Neural crest cell (in vitro differentiated cells): Measurements from ENCODE around the gene FOXP4. TPM values are rescaled to one million over a fixed set of nuclear protein-coding genes. Genes with fewer than 3 reads are reported as not detected.

Source experiments
- DNase-seq: peaks from one replicate; pipeline ENCODE4 v3.0.0; 2021; ENCODE audit warnings: low read depth, mixed read lengths, low spot score
- H3K27ac Mint-ChIP-seq: one replicate; pipeline ENCODE4 v1.8.0; 2021; ENCODE audit warnings: mild to moderate bottlenecking, mixed read lengths; ENCODE audit not compliant: unreplicated experiment
- H3K27me3 Mint-ChIP-seq: 2 replicates; pipeline ENCODE4 v1.8.0; 2021; ENCODE audit warnings: low read depth, mild to moderate bottlenecking, mixed read lengths
- H3K36me3 Mint-ChIP-seq: 2 replicates; pipeline ENCODE4 v1.8.0; 2021; ENCODE audit warnings: low read depth, mild to moderate bottlenecking, mixed read lengths
- H3K4me1 Mint-ChIP-seq: 2 replicates; pipeline ENCODE4 v1.8.0; 2021; ENCODE audit warnings: mixed read lengths
- H3K4me3 Mint-ChIP-seq: one replicate; pipeline ENCODE4 v1.8.0; 2021; ENCODE audit warnings: mild to moderate bottlenecking, mixed read lengths
- H3K9me3 Mint-ChIP-seq: 2 replicates; pipeline ENCODE4 v1.8.0; 2021; ENCODE audit warnings: mixed read lengths
- CTCF ChIP-seq: fragments of 200-600 bp; sonication (generic); conservative IDR thresholded peaks from 2 replicates; pipeline ENCODE4 v1.5.0; 2021; ENCODE audit warnings: antibody characterized with exemption, mild to moderate bottlenecking
- total RNA-seq: library from RNA; stranded (reverse); gene quantifications from 2 replicates; pipeline ENCODE4 v1.2.1, GENCODE V29; 2021

Gene FOXP4
- total RNA-seq, 1 donor from 2014 or later, result 57.9 TPM

DNA sequence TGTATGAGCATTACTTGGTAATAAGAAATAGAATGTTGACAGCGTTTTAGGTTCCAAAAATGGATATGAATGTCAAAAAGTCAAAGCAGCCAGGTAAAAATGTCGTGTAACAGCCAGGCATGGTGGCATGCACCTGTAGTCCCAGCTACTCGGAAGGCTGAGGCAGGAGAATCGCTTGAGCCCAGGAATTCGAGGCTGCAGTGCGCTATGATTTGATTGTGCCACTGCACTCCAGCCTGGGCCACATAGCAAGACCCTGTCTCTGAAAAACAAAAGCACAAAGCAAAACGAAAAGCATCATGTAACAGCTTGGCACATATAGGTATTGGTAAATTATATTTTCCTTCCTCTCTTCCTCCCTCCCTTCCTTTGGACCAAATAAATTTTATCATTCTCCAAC lies 16.2 kb upstream of the FOXP4 start:
- H3K4me1 Mint-ChIP-seq, result peaks cover 42% of the 10 kb centered on the region
- no peaks in the 10 kb centered on the region for H3K36me3 Mint-ChIP-seq
- DNase-seq, result no peak
- H3K9me3 Mint-ChIP-seq, result no peaks in the 10 kb centered on the region
- H3K4me3 Mint-ChIP-seq, result no peak overlapping the region
- no peak for TF ChIP-seq CTCF
- no peak overlapping the region for H3K27ac Mint-ChIP-seq
- peaks cover 35% of the 10 kb centered on the region for H3K27me3 Mint-ChIP-seq

- Mint-ChIP-seq H3K4me3 (no peak overlapping the region), H3K9me3 (no peaks in the 10 kb centered on the region), H3K4me1 (peaks cover 40% of the 10 kb centered on the region), H3K27me3 (peaks cover 31% of the 10 kb centered on the region), H3K27ac (no peak overlapping the region), H3K36me3 (no peaks in the 10 kb centered on the region)
- no peak for DNase-seq
- no peak for TF ChIP-seq CTCF
Measured at GRCh38 chr6:41530476-41530875, 15.7 kb upstream of the FOXP4 start.

GRCh38 chr6:41531016-41531415 lies 15.2 kb upstream of the FOXP4 start:
- Mint-ChIP-seq H3K36me3 (no peaks in the 10 kb centered on the region), H3K27me3 (peaks cover 30% of the 10 kb centered on the region), H3K27ac (no peak overlapping the region), H3K9me3 (no peaks in the 10 kb centered on the region), H3K4me1 (peaks cover 40% of the 10 kb centered on the region), H3K4me3 (no peak overlapping the region)
- no peak for TF ChIP-seq CTCF
- DNase-seq, result no peak

DNA sequence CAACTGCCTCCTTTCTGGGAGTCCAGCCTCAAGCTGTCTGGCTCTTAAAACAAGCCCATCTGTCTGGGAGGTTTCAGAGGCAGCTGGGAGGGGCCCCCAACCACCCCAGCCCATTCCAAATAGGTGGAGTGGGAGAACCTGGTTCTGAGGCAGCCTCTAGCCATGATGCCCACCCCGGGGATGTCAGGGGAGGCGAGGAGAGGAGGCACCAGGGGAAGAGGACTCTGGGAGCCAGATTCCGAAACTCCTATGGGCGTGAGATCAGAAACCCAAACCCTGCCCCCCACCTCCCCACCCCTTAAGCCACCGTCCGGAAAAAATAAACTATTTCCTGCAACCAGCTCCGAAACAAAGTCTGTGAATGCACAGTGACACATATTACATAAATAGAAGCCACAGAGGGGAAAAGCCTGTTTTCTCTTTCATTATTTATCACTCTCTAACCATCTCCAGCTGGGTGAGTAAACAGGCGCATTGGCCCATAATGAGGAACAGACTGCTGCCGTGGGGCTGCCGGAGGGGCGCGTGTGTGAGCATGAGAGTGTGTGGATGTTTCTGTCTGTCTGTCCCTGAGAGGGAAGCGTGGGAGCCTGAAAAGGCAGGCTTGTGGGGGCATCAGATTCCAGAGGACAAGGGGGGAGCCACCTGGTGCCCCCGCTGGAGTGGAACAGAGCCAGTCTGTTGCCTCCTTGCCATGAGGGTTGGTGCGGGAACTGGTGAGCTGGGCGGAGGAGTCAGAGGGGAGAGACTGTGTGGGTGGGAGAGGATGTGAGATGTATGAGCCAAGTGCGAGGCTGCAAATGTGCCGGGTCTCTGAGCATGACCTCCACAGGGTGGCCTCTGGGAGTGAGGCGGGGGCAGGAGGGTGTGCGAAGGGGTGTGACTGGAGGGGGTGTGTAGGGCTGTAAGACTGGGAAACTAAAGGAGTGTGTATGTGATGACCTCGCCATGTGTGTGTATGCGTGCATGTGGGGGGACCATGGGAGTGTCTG lies 14.3 kb upstream of the FOXP4 start:
- Mint-ChIP-seq H3K4me1 (peaks cover 40% of the 10 kb centered on the region), H3K4me3 (peak overlapping the region; percentile 0), H3K36me3 (no peaks in the 10 kb centered on the region), H3K27ac (peak overlapping the region; percentile 65), H3K27me3 (peaks cover 30% of the 10 kb centered on the region), H3K9me3 (no peaks in the 10 kb centered on the region)
- TF ChIP-seq CTCF, result no peak
- DNase-seq, result no peak

- Mint-ChIP-seq H3K36me3 (no peaks in the 10 kb centered on the region), H3K27me3 (peaks cover 15% of the 10 kb centered on the region), H3K4me1 (peaks cover 11% of the 10 kb centered on the region), H3K9me3 (no peaks in the 10 kb centered on the region), H3K27ac (no peak overlapping the region), H3K4me3 (no peak overlapping the region)
- no peak for DNase-seq
- TF ChIP-seq CTCF, result no peak
Measured at GRCh38 chr6:41535766-41536165, 10.4 kb upstream of the FOXP4 start.
